GM10248 (cell line): ENCODE measurements around the gene KTN1.

Experiments used
- CTCF ChIA-PET: fragments of 300-600 bp; sonication (Branson Sonifier 250); formaldehyde crosslinking; extraction: SDS; loops from one replicate; lab custom pipeline; 2021; ENCODE audit warnings: antibody characterized with exemption; lab: Yijun Ruan, JAX
- POLR2A ChIA-PET: fragments of 350-650 bp; sonication (Branson Sonifier 250); formaldehyde crosslinking; extraction: SDS; loops from one replicate; lab custom pipeline; 2020; ENCODE audit warnings: antibody characterized with exemption; lab: Yijun Ruan, JAX
- DNase-seq: peaks from one replicate; pipeline ENCODE4 v3.0.0; 2012; ENCODE audit errors: extremely low spot score
- CTCF ChIP-seq: IDR thresholded peaks from 2 replicates; pipeline ENCODE4 v1.5.1; 2012; ENCODE audit warnings: mild to moderate bottlenecking, low read depth; ENCODE audit errors: extremely low read depth, missing control alignments, control extremely low read depth

Gene KTN1

GRCh38 chr14:55588259-55588699, 8.3 kb downstream of the KTN1 start:
- DNase-seq, result no peak
- POLR2A ChIA-PET, result no interaction called here
- CTCF ChIA-PET, result interaction anchor here (1.0 to 3.5 kb wide), 3 partner anchors 12 to 142 kb away, joined by 4 to 10 read pairs (median 4); no protein-coding TSS in a partner anchor
- no peak for TF ChIP-seq CTCF

- ChIA-PET CTCF (interaction anchor here (1.3 kb wide), 1 partner anchor 34 kb away, joined by 3 read pairs; no protein-coding TSS in a partner anchor), POLR2A (no interaction called here)
Observed at GRCh38 chr14:55589171-55589570, 9.2 kb downstream of the KTN1 start.

GRCh38 chr14:55592436-55592835, 12.4 kb downstream of the KTN1 start:
- CTCF ChIA-PET, result interaction anchor here (1.9 kb wide), 1 partner anchor 146 kb away, joined by 6 read pairs; no protein-coding TSS in a partner anchor
- TF ChIP-seq CTCF, result no peak

More at GRCh38 chr14:55589171-55589570, 9.2 kb downstream of the KTN1 start:
- no peak for TF ChIP-seq CTCF
- DNase-seq, result no peak

GRCh38 chr14:55593698-55594097, 13.7 kb downstream of the KTN1 start:
- ChIA-PET CTCF (interaction anchor here (1.1 to 1.9 kb wide), 3 partner anchors 10 to 148 kb away, joined by 3 to 6 read pairs (median 3); no protein-coding TSS in a partner anchor), POLR2A (no interaction called here)
- TF ChIP-seq CTCF, result no peak
- DNase-seq, result no peak

More at GRCh38 chr14:55592436-55592835, 12.4 kb downstream of the KTN1 start:
- POLR2A ChIA-PET, result no interaction called here
- no peak for DNase-seq

- CTCF ChIA-PET, result interaction anchor here (1.2 kb wide), 1 partner anchor 153 kb away, joined by 3 read pairs; no protein-coding TSS in a partner anchor
- no peak for TF ChIP-seq CTCF
- DNase-seq, result no peak
- POLR2A ChIA-PET, result no interaction called here
Observed at GRCh38 chr14:55599250-55599879, 19.4 kb downstream of the KTN1 start.

- no peak for TF ChIP-seq CTCF
- POLR2A ChIA-PET, result no interaction called here
- CTCF ChIA-PET, result interaction anchor here (1.1 to 1.2 kb wide), 2 partner anchors 40 to 154 kb away, joined by 3 read pairs; no protein-coding TSS in a partner anchor
- no peak for DNase-seq
Observed at GRCh38 chr14:55600784-55601561, 21.0 kb downstream of the KTN1 start.
